Uterus (tissue), 2 donors: ENCODE data around the gene BMPR1B.

Experiments
- POLR2A ChIP-seq, 2 donors: fragments of 450-650 bp; IDR thresholded peaks; one replicate each; pipeline ENCODE4 v1.6.1; 2016; ENCODE audit warnings: antibody characterized with exemption in 2 of 2, mild to moderate bottlenecking in 1 of 2, moderate library complexity in 1 of 2
- TF ChIP-seq, protein P1 (sequence below), 4 experiments: fragments of 200-600 bp in 2 of 4; fragments of 450-650 bp in 2 of 4; sonication (generic) in 2 of 4; IDR thresholded peaks; one replicate each; pipeline ENCODE4 v1.5.1; 2016 to 2019; ENCODE audit warnings: antibody characterized with exemption in 4 of 4, mild to moderate bottlenecking in 2 of 4, moderate library complexity in 1 of 4

GRCh38 chr4:94798808-94799207 is 41.1 kb downstream of the BMPR1B start:
- TF ChIP-seq POLR2A (IDR thresholded peaks at IDR 0.05) = no peak
- TF ChIP-seq, protein P1, sequence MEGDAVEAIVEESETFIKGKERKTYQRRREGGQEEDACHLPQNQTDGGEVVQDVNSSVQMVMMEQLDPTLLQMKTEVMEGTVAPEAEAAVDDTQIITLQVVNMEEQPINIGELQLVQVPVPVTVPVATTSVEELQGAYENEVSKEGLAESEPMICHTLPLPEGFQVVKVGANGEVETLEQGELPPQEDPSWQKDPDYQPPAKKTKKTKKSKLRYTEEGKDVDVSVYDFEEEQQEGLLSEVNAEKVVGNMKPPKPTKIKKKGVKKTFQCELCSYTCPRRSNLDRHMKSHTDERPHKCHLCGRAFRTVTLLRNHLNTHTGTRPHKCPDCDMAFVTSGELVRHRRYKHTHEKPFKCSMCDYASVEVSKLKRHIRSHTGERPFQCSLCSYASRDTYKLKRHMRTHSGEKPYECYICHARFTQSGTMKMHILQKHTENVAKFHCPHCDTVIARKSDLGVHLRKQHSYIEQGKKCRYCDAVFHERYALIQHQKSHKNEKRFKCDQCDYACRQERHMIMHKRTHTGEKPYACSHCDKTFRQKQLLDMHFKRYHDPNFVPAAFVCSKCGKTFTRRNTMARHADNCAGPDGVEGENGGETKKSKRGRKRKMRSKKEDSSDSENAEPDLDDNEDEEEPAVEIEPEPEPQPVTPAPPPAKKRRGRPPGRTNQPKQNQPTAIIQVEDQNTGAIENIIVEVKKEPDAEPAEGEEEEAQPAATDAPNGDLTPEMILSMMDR (IDR thresholded peaks at IDR 0.05) = no peak
